Pulmonary artery endothelial cell (primary cell): ENCODE measurements around the gene NCS1. TPM values are rescaled to one million over a fixed set of nuclear protein-coding genes. Genes with fewer than 3 reads are reported as not detected.

Experiments
- total RNA-seq: library from RNA; depleted of rRNA; stranded (reverse); fragments of >200 nt; gene quantifications from 2 replicates; pipeline ENCODE4 v1.2.3, GENCODE V29; 2014

Gene NCS1
- total RNA-seq, 1 donor from 2014 or later: 44.1 TPM

Other genes with a start within 250 kb of the NCS1 start
- 29.7 and 36.5 TPM in 2 replicates for gene FNBP1, start 129.2 kb upstream of the NCS1 start, total RNA-seq
- 22.0 and 62.2 TPM in 2 replicates for gene GPR107, start 118.5 kb upstream of the NCS1 start, total RNA-seq
- under 0.01 TPM in 2 replicates for gene HMCN2, start 93.4 kb downstream of the NCS1 start, total RNA-seq